SK-N-MC (cell line): Measurements from ENCODE around the gene ABHD12.
"Not testable (repeated sequence)": the region's sequence is repeated elsewhere in the genome, so short reads cannot be mapped to it uniquely, and the experiment has no call there.

Source experiments
- DNase-seq: peaks from one replicate; pipeline ENCODE4 v3.0.0-alpha.2; 2011; ENCODE audit warnings: low read depth, low spot score
- H3K27ac ChIP-seq: fragments of 200-600 bp; sonication (generic); 2 replicates; pipeline ENCODE4 v1.5.1; 2016; ENCODE audit warnings: mixed run types
- H3K36me3 ChIP-seq: fragments of 200-600 bp; sonication (generic); 2 replicates; pipeline ENCODE4 v1.6.1; 2017; ENCODE audit warnings: antibody characterized with exemption, low read length, mixed read lengths; ENCODE audit not compliant: insufficient read depth
- H3K4me3 ChIP-seq: fragments of 200-600 bp; sonication (generic); 2 replicates; pipeline ENCODE4 v1.5.1; 2016
- H3K9ac ChIP-seq: fragments of 200-600 bp; sonication (generic); 2 replicates; pipeline ENCODE4 v1.8.0; 2017; ENCODE audit warnings: mixed run types, mixed read lengths; ENCODE audit not compliant: insufficient read length
- H3K9me3 ChIP-seq: fragments of 200-600 bp; sonication (generic); 2 replicates; pipeline ENCODE4 v1.6.1; 2017; ENCODE audit warnings: low read depth, mild to moderate bottlenecking, antibody characterized with exemption, low read length, moderate library complexity, mixed read lengths
- EZH2 ChIP-seq: fragments of 200-600 bp; sonication (generic); IDR thresholded peaks from one replicate; pipeline ENCODE4 v1.6.1; 2017; ENCODE audit warnings: antibody characterized with exemption
- FOXP2 ChIP-seq: optimal IDR thresholded peaks from 2 replicates; pipeline ENCODE3; 2011; ENCODE audit warnings: mild to moderate bottlenecking, moderate library complexity; ENCODE audit not compliant: insufficient read depth; ENCODE audit errors: extremely low read length, control extremely low read depth
- POLR2AphosphoS5 ChIP-seq: IDR thresholded peaks from 2 replicates; pipeline ENCODE4 v1.6.1; 2012; ENCODE audit warnings: mild to moderate bottlenecking, low read depth, low read length, borderline replicate concordance

Gene ABHD12

DNA sequence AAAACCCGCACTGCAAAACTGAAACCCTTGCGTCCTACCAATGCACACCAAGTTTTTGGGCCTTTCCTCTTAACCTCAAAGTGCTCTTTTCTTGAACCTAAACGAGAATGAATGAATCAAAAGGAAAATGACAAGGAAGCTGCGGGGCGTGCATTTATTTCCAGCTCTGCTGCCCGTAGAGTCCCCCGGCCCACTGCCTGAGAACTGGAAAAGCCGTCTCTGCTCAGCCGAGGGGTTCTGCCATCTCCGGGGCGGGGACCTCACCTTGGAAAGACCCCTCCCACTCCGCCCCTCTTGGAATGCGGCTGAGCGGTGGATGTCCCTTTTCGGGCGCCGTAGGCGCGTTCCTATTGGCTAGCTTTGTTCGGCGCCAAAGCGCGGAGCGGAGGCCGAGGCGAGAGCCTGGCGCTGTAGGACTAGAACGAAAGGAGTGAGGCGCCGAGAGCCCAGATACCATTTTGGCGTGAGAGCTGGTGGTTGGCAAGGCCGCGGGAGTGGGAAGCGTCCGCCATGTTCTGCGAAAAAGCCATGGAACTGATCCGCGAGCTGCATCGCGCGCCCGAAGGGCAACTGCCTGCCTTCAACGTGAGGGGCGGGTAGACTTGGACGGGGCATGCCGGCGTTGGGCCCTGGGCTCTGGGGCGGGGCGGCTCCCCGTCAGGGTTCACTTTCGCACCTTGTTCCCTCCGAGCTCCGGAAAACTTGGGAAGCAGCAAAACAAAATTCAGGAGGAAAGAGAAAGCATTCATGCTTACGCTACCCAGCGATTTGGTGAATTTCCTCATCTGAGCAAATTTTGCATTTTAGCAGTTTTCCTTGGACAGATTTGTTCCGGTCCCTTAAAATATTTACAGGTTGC, 16.9 kb upstream of the ABHD12 start, which contains the start of gene GINS1:
GINS1 (plus strand) TSS at position 363 of the 859 bp plus-strand sequence; CDS start at position 511, 148 bp downstream.
- H3K9ac ChIP-seq = peak within 1 kb of the TSS; percentile 99
- peaks cover 14% of the 10 kb centered on the region for H3K36me3 ChIP-seq
- peak within 1 kb of the TSS; percentile 93 for H3K4me3 ChIP-seq
- no peaks in the 10 kb centered on the region; the same call in 1 of the 2 replicates for H3K9me3 ChIP-seq
- peak; percentile 73 for DNase-seq
- TF ChIP-seq FOXP2 (no peak), POLR2AphosphoS5 (peak; percentile 95), EZH2 (no peak)
- H3K27ac ChIP-seq = peak within 1 kb of the TSS; percentile 86

DNA sequence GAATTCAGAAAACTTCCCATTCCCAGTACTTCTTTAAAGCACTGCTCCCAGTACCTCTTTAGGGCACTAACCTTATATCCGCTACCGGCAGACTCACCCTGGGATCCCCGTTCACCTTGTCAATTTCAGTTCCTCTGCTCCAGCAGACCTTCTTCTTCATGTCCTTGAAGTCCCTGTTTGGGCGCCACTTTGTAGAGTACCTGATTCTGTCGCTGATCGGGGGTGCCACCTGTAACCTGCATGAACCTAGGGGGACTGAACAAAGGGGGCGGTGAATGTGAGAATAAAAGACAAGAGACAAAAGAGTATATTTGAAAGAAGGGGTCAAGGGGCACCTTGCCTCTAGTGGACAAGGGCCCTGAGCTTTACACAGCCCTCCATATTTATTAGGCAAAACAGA, 11.9 kb upstream of the ABHD12 start:
- TF ChIP-seq EZH2 (no peak), POLR2AphosphoS5 (no peak), FOXP2 (no peak)
- no peak for DNase-seq
- H3K9me3 ChIP-seq = no peaks in the 10 kb centered on the region; the same call in 1 of the 2 replicates

DNA sequence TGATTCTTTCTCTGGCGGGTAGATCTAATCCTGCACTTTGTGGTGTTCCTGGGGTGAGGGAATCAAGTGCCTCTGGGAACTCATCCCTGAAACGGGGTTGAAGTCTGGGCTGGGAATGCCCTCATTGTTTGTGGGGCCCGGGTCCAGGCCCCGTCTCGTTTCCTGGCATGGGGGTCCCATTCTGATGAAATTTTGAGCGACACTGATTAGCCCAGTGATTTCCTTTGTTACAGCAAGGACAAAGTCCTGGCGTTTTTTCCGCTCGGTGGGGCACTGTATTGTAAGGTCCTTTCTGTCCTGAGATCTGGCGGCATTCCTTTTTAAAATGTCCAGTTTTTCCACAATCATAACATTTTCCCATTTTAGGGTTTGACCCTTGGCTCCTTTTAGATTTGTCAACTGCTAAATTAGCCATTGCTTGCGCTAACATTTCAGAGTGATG, 9.7 kb upstream of the ABHD12 start:
- H3K9me3 ChIP-seq, H3K36me3 ChIP-seq, H3K27ac ChIP-seq, H3K9ac ChIP-seq, H3K4me3 ChIP-seq, DNase-seq: not testable (repeated sequence)

More for the DNA sequence above, 11.9 kb upstream of the ABHD12 start:
- Histone ChIP-seq H3K9ac (no peak overlapping the region), H3K36me3 (no peaks in the 10 kb centered on the region), H3K4me3 (no peak overlapping the region), H3K27ac (no peak overlapping the region)

DNA sequence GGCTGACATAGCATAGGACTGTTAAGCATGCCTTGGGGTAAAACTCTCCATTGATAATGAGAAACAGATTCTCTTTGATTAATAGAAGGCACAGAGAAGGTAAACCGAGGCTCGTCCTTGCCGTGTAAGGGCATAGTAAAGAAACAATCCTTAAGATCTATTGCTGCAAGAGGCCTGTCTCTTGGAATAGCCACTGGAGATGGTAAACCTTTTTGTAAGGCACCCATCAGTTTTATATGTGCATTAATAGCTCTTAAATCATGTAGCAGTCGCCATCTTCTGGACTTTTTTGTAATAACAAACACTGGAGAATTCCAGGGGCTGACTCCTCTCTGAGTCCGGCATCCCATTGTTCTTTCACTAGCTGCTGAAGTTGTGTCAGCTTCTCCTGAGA, 8.4 kb upstream of the ABHD12 start:
- H3K27ac ChIP-seq = peak overlapping the region; percentile 88
- no peaks in the 10 kb centered on the region; the same call in 1 of the 2 replicates for H3K9me3 ChIP-seq
- peak overlapping the region; percentile 52 for H3K9ac ChIP-seq
- peak overlapping the region; percentile 56 for H3K4me3 ChIP-seq
- DNase-seq = peak; percentile 47
- H3K36me3 ChIP-seq = no peaks in the 10 kb centered on the region
- TF ChIP-seq EZH2 = no peak
- TF ChIP-seq FOXP2 = no peak
- no peak for TF ChIP-seq POLR2AphosphoS5

- Histone ChIP-seq H3K4me3 (peak overlapping the region; percentile 56), H3K9ac (peak overlapping the region; percentile 52), H3K36me3 (no peaks in the 10 kb centered on the region), H3K9me3 (no peaks in the 10 kb centered on the region; the same call in 1 of the 2 replicates), H3K27ac (peak overlapping the region; percentile 88)
- peak; percentile 18 for DNase-seq
- TF ChIP-seq EZH2 = no peak
- no peak for TF ChIP-seq FOXP2
- no peak for TF ChIP-seq POLR2AphosphoS5
Measured at GRCh38 chr20:25398376-25399036, 7.9 kb upstream of the ABHD12 start.

DNA sequence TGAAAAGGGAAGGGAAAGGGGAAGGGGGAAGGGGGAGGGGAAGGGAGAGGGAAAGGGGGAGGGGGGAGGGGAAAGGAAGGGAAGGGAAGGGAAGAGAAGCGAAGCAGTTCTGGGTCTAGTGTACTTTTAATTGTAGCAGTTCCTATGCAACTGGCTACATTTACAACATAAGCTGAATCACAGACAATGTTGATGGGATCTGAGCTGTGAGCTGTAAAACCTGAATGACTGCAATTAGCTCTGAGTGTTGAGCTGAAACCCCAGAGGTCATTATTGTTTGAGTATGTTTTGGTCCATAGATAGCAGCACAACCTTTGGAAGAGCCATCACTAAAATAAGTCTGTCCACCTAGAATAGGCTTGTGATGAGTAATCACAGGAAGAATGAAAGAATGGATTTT, 7.2 kb upstream of the ABHD12 start:
- TF ChIP-seq POLR2AphosphoS5 (no peak), EZH2 (no peak), FOXP2 (no peak)
- H3K27ac ChIP-seq = peak overlapping the region; percentile 88; the same call in 1 of the 2 replicates
- H3K9me3 ChIP-seq = no peaks in the 10 kb centered on the region
- DNase-seq = no peak
- H3K9ac ChIP-seq = peak overlapping the region; percentile 13
- no peak overlapping the region for H3K4me3 ChIP-seq
- H3K36me3 ChIP-seq = no peaks in the 10 kb centered on the region

GRCh38 chr20:25397096-25397495, 6.5 kb upstream of the ABHD12 start:
- TF ChIP-seq FOXP2 (no peak), EZH2 (no peak), POLR2AphosphoS5 (no peak)

DNA sequence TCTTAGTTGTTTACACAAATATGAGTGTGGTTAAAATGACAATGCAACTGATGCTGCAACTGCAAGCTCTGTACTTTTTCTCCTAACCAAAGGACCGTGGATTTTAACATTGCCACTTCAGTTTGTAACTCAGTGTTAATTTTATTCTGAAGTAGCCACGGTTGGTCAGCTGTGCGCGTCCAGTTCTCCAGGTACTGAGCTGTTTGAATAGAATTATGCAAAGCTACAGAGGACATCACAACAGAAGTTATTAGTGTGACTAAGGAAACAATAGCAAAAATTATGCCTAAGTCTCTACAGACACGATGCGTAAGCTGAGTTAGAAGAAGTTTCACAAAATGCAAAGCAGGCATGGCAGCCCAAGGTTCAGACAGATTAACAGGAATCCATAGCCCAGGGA, 4.4 kb upstream of the ABHD12 start:
- H3K36me3 ChIP-seq = no peaks in the 10 kb centered on the region
- no peak for TF ChIP-seq EZH2
- H3K4me3 ChIP-seq = no peak overlapping the region
- no peak overlapping the region for H3K9ac ChIP-seq
- no peak overlapping the region for H3K27ac ChIP-seq
- no peak for DNase-seq
- no peaks in the 10 kb centered on the region for H3K9me3 ChIP-seq

More at GRCh38 chr20:25397096-25397495, 6.5 kb upstream of the ABHD12 start:
- no peak for DNase-seq
- Histone ChIP-seq H3K36me3 (no peaks in the 10 kb centered on the region), H3K9ac (no peak overlapping the region), H3K27ac (no peak overlapping the region), H3K4me3 (no peak overlapping the region), H3K9me3 (no peaks in the 10 kb centered on the region)

GRCh38 chr20:25394276-25394675, 3.6 kb upstream of the ABHD12 start:
- TF ChIP-seq EZH2 (no peak), FOXP2 (no peak), POLR2AphosphoS5 (no peak)
- Histone ChIP-seq H3K4me3 (no peak overlapping the region), H3K36me3 (no peaks in the 10 kb centered on the region), H3K27ac (no peak overlapping the region), H3K9ac (no peak overlapping the region), H3K9me3 (no peaks in the 10 kb centered on the region)
- DNase-seq = no peak
